Measurements from ENCODE around the gene REEP5.
"Not testable (repeated sequence)": the region's sequence is repeated elsewhere in the genome, so short reads cannot be mapped to it uniquely, and the experiment has no call there.

The REEP5 gene

GRCh38 chr5:112915831-112916230 is 6.2 kb downstream of the REEP5 start:
- no peak for TF ChIP-seq ZFX (IDR thresholded peaks at IDR 0.05)
- TF ChIP-seq, protein P1, sequence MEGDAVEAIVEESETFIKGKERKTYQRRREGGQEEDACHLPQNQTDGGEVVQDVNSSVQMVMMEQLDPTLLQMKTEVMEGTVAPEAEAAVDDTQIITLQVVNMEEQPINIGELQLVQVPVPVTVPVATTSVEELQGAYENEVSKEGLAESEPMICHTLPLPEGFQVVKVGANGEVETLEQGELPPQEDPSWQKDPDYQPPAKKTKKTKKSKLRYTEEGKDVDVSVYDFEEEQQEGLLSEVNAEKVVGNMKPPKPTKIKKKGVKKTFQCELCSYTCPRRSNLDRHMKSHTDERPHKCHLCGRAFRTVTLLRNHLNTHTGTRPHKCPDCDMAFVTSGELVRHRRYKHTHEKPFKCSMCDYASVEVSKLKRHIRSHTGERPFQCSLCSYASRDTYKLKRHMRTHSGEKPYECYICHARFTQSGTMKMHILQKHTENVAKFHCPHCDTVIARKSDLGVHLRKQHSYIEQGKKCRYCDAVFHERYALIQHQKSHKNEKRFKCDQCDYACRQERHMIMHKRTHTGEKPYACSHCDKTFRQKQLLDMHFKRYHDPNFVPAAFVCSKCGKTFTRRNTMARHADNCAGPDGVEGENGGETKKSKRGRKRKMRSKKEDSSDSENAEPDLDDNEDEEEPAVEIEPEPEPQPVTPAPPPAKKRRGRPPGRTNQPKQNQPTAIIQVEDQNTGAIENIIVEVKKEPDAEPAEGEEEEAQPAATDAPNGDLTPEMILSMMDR (conservative IDR thresholded peaks at IDR 0.05) = no peak
- H3K27ac ChIP-seq = no peak overlapping the region

DNA sequence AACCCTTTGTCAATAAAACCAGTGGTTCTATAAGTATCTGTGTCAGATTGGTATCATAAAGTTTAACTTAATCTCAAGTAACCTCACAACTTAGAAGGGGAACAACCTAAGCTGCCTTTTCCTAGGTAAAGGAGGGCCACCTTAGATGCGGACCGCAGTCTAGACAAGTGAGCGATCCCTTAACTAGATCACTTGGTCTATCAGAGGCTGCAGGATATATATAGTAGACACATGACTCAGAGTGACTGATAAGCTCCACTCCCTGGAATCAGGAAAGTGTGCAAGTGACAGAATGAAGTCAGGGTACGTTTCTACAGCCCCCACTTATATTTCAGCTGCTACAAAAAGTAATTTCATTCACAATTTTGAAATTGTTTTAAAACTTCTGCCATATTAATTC is 7.4 kb downstream of the REEP5 start:
- H3K27ac ChIP-seq = no peak overlapping the region
- TF ChIP-seq, protein P1 (conservative IDR thresholded peaks at IDR 0.05) = no peak
- TF ChIP-seq ZFX (IDR thresholded peaks at IDR 0.05) = no peak

GRCh38 chr5:112910529-112910928 is 11.5 kb downstream of the REEP5 start:
- no peak overlapping the region for H3K27ac ChIP-seq
- TF ChIP-seq, protein P1 (conservative IDR thresholded peaks at IDR 0.05) = no peak
- no peak for TF ChIP-seq ZFX (IDR thresholded peaks at IDR 0.05)

GRCh38 chr5:112908854-112909253 is 13.2 kb downstream of the REEP5 start:
- TF ChIP-seq, protein P1 (conservative IDR thresholded peaks at IDR 0.05) = no peak
- TF ChIP-seq ZFX (IDR thresholded peaks at IDR 0.05) = no peak
- H3K27ac ChIP-seq = no peak overlapping the region

DNA sequence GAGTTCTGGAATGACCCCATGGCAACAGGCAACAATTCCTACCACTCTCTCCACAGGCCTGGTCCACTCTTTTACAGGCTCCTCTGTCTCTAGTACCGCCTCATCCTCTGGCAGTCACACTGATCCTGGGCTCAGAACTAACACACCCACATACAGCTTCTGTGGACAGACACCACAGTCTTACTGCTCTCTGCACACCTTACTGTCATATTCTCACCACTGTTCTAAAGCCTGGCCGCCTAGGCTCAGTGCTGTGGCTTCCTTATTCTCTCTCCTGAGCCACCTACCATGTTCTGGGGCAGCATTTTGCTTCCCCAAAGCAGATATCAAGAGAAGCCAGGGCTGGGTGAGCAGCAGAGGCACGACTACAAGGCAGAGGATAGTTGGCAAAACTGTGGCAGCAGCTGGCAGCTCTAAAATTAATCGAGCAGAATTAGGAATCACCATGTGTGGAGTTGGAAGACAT is 14.8 kb downstream of the REEP5 start:
- TF ChIP-seq, protein P1 (conservative IDR thresholded peaks at IDR 0.05) = no peak
- no peak for TF ChIP-seq ZFX (IDR thresholded peaks at IDR 0.05)
- H3K27ac ChIP-seq = no peak overlapping the region

GRCh38 chr5:112906637-112907036 is 15.4 kb downstream of the REEP5 start:
- no peak for TF ChIP-seq ZFX (IDR thresholded peaks at IDR 0.05)
- TF ChIP-seq, protein P1 (conservative IDR thresholded peaks at IDR 0.05) = no peak
- no peak overlapping the region for H3K27ac ChIP-seq

DNA sequence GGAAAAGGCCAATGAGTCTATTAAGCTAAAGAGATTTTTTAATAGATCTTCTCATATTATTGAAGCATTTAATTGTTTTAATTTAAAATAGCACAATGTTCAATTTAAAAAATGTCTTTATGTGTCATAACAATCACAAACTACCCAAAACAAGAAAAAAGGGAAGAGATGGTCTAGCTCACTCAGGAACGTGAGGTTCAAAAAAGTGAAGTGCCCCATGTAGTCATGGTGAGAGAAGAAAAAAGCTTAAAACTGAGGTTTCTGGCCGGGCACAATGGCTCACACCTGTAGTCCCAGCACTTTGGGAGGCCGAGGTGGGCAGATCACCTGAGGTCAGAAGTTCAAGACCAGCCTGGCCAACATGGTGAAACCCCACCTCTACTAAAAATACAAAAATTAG is 17.0 kb downstream of the REEP5 start:
- H3K27ac ChIP-seq = not testable (repeated sequence)

GRCh38 chr5:112902561-112902960 is 19.5 kb downstream of the REEP5 start:
- H3K27ac ChIP-seq = no peak overlapping the region
- TF ChIP-seq, protein P1 (conservative IDR thresholded peaks at IDR 0.05) = no peak
- TF ChIP-seq ZFX (IDR thresholded peaks at IDR 0.05) = no peak

Data from C4-2B (cell line).